ENCODE results near the gene ACHE.
"Not testable (repeated sequence)": the region's sequence is repeated elsewhere in the genome, so short reads cannot be mapped to it uniquely, and the experiment has no call there.

Gene ACHE

DNA sequence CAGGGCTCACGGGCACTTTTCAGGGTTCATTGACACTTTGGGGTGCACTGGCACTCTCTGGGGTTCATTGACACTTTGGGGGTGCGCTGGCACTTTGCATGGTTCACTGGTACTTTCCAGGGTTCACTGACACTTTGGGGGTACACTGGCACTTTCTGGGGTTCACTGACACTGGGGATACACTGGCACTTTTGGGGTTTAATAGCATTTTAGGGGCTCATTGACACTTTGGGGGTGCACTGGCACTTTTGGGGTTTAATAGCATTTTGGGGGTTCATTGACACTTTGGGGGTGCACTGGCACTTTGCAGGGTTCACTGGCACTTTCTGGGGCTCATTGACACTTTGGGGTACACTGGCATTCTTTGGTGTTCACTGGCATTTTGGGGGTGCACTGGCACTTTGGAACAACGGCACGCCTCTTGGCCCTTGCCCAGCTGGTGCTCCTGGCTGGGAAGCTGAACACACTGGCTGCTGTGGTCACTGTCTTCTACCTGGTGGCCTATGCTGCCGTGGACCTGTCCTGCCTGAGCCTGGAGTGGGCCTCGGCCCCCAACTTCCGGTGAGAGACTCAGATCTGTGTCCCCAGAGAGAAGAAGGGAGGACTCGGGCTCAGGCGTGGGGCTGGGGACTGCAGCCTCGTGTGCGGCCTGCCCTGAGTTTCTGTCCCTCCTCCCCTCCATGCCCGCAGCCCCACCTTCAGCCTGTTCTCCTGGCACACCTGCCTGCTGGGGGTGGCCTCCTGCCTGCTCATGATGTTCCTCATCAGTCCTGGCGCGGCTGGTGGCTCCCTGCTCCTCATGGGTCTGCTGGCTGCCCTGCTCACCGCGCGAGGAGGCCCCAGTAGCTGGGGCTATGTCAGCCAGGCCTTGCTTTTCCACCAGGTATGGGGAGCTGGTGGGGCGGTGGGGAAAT lies 34.7 kb downstream of the ACHE start:
- no peak for DNase-seq

GRCh38 chr7:100859856-100860255 lies 35.8 kb downstream of the ACHE start:
- no peak for DNase-seq

- no peak for DNase-seq
Measured at GRCh38 chr7:100856871-100857282, 38.8 kb downstream of the ACHE start.

DNA sequence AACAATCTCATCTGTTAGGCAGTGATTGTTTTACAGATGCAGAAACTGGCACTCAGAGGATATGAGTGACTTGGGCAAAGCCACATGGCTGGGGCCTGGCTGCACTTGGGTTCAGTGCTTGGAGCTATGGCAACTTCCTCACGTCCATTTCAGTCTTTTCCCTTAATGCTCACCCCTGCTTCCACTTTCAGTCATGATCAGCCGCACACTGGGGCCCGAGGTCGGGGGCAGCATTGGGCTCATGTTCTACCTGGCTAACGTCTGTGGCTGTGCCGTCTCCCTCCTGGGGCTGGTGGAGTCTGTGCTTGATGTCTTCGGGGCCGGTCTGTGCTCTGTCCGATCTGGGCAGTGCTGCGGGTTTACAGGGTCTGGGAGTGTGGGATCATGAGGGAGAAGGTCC lies 40.2 kb downstream of the ACHE start:
- DNase-seq = no peak

GRCh38 chr7:100854899-100855298 lies 40.8 kb downstream of the ACHE start:
- DNase-seq = not testable (repeated sequence)

GRCh38 chr7:100854146-100854895 lies 41.4 kb downstream of the ACHE start:
- DNase-seq = no peak

DNA sequence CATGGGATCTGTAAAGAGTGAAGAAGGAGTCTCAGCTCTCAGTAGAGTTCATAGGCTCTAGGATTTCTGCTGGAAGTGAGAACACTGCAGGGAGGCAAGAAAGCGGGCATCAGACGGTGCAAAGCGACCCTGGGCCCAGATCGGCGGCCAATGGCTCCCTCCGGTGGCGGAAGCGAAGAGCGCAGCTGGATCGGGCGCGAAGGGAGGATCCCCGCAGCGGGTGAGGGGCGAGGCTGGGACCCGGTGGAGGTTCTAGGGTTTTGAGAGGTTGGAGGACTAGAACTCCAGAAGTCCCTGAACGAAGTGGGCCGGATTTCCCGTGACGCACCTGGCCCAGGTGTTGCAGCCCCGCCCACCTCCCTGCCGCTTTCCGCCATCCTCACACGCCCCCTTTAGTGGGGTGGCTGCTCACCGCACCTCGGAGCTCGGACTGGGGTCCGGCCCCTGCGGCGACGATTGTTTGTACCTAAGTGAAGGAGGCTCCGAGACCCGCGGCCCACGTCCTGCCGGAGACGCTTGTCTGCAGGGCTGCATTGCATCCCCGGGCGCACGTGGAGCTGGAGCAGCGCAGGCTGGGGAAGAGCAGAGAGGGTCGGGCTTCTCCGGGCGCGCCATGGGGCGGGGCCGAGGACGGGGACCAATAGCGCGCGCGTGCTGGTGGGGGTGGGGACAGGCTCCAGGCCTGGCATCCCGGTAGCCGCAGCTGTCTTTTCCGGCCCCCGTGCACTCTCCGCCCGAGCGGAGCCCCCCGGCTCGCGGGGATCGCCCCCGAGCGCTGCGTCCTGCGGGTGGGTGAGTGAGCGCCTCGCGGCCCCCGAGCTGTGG lies 43.4 kb downstream of the ACHE start, which contains the start of gene SLC12A9:
TSS of gene SLC12A9 (plus strand) at position 666 of the 825 bp plus-strand sequence. CDS start 1,485 bp downstream, outside the sequence.
- peak; percentile 90 for DNase-seq

- DNase-seq = no peak
Measured at GRCh38 chr7:100847360-100847759, 48.3 kb downstream of the ACHE start.

DNA sequence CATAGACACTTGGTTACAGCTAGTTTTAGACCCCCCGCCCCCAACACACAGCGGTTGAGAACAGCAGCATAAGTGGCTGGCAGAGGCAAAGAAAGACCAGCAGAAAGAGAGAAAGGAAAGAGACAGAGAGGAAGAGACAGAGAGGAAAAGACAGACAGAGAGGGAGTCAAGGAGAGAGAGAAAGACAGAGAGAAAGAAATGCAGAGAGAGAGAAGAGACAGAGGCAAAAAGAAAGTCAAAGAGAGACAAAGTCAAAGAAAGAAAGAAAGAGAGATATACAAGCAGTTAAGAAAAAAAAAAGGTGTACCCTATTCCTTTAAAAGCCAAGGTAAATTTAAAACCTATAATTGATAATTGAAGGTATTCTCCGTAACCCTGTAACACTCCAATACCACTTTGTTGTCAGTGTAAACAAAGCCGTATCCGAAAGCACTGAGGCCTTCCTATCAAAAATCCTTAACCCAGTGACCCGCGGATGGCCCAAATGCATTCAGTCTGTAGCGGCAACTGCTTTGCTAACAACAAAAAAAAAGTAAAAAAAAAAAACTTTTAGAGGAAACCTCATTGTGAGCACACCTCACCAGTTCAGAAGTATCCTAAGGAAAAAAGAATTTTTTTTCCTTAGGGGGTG lies 55.1 kb downstream of the ACHE start:
- DNase-seq = no peak

Data from DMS79 (cell line).